ENCODE measurements around the gene FEM1A. TPM values are rescaled to one million over a fixed set of nuclear protein-coding genes. Genes with fewer than 3 reads are reported as not detected.

Gene FEM1A
- total and polyA plus RNA-seq, 10 of the 15 experiments (the other 5 are each of a cell fraction or from before 2014, with no cell fraction given) = 0.27 to 17.4 (median 3.8) TPM

- TF ChIP-seq LARP7 (IDR thresholded peaks at IDR 0.05) (no peak), DPF2 (IDR thresholded peaks at IDR 0.05) (no peak), JUND (IDR thresholded peaks at IDR 0.05; ENCODE audit: low read depth, low read length) (no peak), ZZZ3 (IDR thresholded peaks at IDR 0.05; ENCODE audit: control insufficient read depth, insufficient read length, low read depth) (no peak), SMARCA5 (IDR thresholded peaks at IDR 0.05) (no peak), SMAD5 (IDR thresholded peaks at IDR 0.05; ENCODE audit: low read depth) (no peak), SIN3A (IDR thresholded peaks at IDR 0.05; ENCODE audit: low read depth, low read length) (peak; percentile 100), PAX8 (IDR thresholded peaks at IDR 0.05) (no peak), IRF3 (IDR thresholded peaks at IDR 0.05) (no peak), MTA3 (IDR thresholded peaks at IDR 0.05; ENCODE audit: borderline replicate concordance, low read length) (no peak), EZH2 (IDR thresholded peaks at IDR 0.05; ENCODE audit: borderline replicate concordance, control insufficient read depth, low read depth, low read length) (no peak), ZNF24 (IDR thresholded peaks at IDR 0.05) (peak; percentile 73), HDAC2 (IDR thresholded peaks at IDR 0.05) (peak; percentile 90), FOXM1 (IDR thresholded peaks at IDR 0.05; ENCODE audit: low read depth, low read length) (no peak), BACH1 (IDR thresholded peaks at IDR 0.05; ENCODE audit: borderline replicate concordance) (no peak), CBFB (IDR thresholded peaks at IDR 0.05; ENCODE audit: low read depth) (no peak; the same call in 1 of the 2 replicates), POLR2A (IDR thresholded peaks at IDR 0.05; ENCODE audit: low read depth, low read length) (no peak), YY1 (IDR thresholded peaks at IDR 0.05; ENCODE audit: low read depth, low read length) (0 out of 2 replicates have a peak, but pooled peaks have one; percentile 45), SKIL (IDR thresholded peaks at IDR 0.05; ENCODE audit: low read depth, poor library complexity, severe bottlenecking) (peak; percentile 83)
- TF ChIP-seq, protein P1, sequence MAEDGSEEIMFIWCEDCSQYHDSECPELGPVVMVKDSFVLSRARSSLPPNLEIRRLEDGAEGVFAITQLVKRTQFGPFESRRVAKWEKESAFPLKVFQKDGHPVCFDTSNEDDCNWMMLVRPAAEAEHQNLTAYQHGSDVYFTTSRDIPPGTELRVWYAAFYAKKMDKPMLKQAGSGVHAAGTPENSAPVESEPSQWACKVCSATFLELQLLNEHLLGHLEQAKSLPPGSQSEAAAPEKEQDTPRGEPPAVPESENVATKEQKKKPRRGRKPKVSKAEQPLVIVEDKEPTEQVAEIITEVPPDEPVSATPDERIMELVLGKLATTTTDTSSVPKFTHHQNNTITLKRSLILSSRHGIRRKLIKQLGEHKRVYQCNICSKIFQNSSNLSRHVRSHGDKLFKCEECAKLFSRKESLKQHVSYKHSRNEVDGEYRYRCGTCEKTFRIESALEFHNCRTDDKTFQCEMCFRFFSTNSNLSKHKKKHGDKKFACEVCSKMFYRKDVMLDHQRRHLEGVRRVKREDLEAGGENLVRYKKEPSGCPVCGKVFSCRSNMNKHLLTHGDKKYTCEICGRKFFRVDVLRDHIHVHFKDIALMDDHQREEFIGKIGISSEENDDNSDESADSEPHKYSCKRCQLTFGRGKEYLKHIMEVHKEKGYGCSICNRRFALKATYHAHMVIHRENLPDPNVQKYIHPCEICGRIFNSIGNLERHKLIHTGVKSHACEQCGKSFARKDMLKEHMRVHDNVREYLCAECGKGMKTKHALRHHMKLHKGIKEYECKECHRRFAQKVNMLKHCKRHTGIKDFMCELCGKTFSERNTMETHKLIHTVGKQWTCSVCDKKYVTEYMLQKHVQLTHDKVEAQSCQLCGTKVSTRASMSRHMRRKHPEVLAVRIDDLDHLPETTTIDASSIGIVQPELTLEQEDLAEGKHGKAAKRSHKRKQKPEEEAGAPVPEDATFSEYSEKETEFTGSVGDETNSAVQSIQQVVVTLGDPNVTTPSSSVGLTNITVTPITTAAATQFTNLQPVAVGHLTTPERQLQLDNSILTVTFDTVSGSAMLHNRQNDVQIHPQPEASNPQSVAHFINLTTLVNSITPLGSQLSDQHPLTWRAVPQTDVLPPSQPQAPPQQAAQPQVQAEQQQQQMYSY (CRISPR knock-in tag; IDR thresholded peaks at IDR 0.05) = no peak
Measured at GRCh38 chr19:4768934-4769777, 22.4 kb upstream of the FEM1A start (continued).

All from GM12878 (cell line).